Measurements from ENCODE around the gene PITPNB. TPM values are rescaled to one million over a fixed set of nuclear protein-coding genes. Genes with fewer than 3 reads are reported as not detected.
A peak's percentile ranks its signal among the peaks of the same experiment; 100 is the strongest.

PITPNB gene
- total and polyA plus RNA-seq, 2 of the 13 experiments (the other 11 are each of a cell fraction or from before 2014, with no cell fraction given), result 17.0 to 30.1 TPM

DNA sequence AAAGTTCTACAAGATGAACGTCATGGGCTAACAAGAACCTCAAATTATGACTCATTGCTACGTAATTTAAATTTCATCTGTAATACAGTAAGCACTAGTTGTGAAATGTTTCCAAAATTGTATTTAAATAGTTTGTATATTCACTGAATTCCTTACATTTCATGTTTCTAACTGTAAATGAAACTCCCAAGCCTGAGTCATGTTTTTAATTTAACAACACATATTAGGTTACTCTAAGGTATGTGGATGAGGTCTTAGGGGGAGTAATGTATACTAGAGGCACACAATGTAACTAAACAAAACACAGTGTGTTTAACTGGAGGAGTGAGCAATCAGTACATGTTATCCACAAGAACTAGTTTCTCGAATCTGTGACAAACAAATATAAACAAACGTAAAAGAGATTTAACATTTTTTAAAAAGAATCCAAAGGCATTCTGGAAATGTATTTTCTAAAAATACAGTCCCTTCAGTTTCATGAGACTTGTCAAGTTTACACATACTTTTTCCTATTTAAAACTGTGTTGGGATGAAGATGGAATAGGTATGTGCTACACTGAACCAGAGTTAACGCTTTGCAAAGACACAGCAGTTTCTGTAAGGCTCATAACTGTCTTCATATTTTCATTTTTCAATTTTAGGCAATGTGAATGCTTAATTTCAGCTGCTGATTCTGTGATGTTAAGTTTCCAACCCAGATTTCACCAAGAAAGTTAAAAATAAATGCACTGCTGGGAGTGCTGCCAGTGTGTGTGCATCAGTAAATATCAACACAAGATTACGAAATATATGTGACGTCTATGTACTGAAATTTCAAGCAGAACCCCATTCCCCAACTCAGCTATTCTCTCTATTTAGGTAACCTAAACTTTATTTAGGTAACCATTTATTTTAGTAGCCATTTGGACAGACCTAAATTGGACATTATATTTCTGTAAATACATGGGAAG, 52.6 kb downstream of the PITPNB start (continued):
- TF ChIP-seq, protein P1, sequence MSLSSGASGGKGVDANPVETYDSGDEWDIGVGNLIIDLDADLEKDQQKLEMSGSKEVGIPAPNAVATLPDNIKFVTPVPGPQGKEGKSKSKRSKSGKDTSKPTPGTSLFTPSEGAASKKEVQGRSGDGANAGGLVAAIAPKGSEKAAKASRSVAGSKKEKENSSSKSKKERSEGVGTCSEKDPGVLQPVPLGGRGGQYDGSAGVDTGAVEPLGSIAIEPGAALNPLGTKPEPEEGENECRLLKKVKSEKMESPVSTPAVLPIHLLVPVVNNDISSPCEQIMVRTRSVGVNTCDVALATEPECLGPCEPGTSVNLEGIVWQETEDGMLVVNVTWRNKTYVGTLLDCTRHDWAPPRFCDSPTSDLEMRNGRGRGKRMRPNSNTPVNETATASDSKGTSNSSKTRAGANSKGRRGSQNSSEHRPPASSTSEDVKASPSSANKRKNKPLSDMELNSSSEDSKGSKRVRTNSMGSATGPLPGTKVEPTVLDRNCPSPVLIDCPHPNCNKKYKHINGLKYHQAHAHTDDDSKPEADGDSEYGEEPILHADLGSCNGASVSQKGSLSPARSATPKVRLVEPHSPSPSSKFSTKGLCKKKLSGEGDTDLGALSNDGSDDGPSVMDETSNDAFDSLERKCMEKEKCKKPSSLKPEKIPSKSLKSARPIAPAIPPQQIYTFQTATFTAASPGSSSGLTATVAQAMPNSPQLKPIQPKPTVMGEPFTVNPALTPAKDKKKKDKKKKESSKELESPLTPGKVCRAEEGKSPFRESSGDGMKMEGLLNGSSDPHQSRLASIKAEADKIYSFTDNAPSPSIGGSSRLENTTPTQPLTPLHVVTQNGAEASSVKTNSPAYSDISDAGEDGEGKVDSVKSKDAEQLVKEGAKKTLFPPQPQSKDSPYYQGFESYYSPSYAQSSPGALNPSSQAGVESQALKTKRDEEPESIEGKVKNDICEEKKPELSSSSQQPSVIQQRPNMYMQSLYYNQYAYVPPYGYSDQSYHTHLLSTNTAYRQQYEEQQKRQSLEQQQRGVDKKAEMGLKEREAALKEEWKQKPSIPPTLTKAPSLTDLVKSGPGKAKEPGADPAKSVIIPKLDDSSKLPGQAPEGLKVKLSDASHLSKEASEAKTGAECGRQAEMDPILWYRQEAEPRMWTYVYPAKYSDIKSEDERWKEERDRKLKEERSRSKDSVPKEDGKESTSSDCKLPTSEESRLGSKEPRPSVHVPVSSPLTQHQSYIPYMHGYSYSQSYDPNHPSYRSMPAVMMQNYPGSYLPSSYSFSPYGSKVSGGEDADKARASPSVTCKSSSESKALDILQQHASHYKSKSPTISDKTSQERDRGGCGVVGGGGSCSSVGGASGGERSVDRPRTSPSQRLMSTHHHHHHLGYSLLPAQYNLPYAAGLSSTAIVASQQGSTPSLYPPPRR (CRISPR knock-in tag; IDR thresholded peaks at IDR 0.05; ENCODE audit: borderline replicate concordance), result no peak
- no peak for TF ChIP-seq CREB1 (IDR thresholded peaks at IDR 0.05)
- TF ChIP-seq CREB1 (CRISPR knock-in tag; IDR thresholded peaks at IDR 0.05), result peak; percentile 63
- TF ChIP-seq NCOA2 (CRISPR knock-in tag; IDR thresholded peaks at IDR 0.05), result no peak
- TF ChIP-seq, protein P2, sequence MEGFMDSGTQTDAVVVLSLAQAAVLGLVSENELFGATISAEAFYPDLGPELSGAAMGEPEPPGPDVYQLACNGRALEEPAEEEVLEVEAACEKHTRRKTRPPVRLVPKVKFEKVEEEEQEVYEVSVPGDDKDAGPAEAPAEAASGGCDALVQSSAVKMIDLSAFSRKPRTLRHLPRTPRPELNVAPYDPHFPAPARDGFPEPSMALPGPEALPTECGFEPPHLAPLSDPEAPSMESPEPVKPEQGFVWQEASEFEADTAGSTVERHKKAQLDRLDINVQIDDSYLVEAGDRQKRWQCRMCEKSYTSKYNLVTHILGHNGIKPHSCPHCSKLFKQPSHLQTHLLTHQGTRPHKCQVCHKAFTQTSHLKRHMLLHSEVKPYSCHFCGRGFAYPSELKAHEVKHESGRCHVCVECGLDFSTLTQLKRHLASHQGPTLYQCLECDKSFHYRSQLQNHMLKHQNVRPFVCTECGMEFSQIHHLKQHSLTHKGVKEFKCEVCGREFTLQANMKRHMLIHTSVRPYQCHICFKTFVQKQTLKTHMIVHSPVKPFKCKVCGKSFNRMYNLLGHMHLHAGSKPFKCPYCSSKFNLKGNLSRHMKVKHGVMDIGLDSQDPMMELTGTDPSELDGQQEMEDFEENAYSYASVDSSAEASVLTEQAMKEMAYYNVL (CRISPR knock-in tag; IDR thresholded peaks at IDR 0.05; ENCODE audit: borderline replicate concordance), result no peak
- no peak for TF ChIP-seq ZFP41 (CRISPR knock-in tag; IDR thresholded peaks at IDR 0.05; ENCODE audit: borderline replicate concordance)
- TF ChIP-seq, protein P3, sequence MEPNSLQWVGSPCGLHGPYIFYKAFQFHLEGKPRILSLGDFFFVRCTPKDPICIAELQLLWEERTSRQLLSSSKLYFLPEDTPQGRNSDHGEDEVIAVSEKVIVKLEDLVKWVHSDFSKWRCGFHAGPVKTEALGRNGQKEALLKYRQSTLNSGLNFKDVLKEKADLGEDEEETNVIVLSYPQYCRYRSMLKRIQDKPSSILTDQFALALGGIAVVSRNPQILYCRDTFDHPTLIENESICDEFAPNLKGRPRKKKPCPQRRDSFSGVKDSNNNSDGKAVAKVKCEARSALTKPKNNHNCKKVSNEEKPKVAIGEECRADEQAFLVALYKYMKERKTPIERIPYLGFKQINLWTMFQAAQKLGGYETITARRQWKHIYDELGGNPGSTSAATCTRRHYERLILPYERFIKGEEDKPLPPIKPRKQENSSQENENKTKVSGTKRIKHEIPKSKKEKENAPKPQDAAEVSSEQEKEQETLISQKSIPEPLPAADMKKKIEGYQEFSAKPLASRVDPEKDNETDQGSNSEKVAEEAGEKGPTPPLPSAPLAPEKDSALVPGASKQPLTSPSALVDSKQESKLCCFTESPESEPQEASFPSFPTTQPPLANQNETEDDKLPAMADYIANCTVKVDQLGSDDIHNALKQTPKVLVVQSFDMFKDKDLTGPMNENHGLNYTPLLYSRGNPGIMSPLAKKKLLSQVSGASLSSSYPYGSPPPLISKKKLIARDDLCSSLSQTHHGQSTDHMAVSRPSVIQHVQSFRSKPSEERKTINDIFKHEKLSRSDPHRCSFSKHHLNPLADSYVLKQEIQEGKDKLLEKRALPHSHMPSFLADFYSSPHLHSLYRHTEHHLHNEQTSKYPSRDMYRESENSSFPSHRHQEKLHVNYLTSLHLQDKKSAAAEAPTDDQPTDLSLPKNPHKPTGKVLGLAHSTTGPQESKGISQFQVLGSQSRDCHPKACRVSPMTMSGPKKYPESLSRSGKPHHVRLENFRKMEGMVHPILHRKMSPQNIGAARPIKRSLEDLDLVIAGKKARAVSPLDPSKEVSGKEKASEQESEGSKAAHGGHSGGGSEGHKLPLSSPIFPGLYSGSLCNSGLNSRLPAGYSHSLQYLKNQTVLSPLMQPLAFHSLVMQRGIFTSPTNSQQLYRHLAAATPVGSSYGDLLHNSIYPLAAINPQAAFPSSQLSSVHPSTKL (CRISPR knock-in tag; IDR thresholded peaks at IDR 0.05), result peak; percentile 61; the same call in 1 of the 2 replicates
- no peak for TF ChIP-seq ZNF460 (CRISPR knock-in tag; IDR thresholded peaks at IDR 0.05; ENCODE audit: borderline replicate concordance)
- no peak for TF ChIP-seq ZNF768 (CRISPR knock-in tag; IDR thresholded peaks at IDR 0.05)
- no peak for TF ChIP-seq ZNF766 (CRISPR knock-in tag; IDR thresholded peaks at IDR 0.05; ENCODE audit: borderline replicate concordance)
- TF ChIP-seq HHEX (CRISPR knock-in tag; IDR thresholded peaks at IDR 0.05), result no peak
- peak; percentile 87 for TF ChIP-seq CEBPB (IDR thresholded peaks at IDR 0.05; ENCODE audit: borderline replicate concordance, low read depth, low read length)
- no peak for TF ChIP-seq HOXA3 (CRISPR knock-in tag; IDR thresholded peaks at IDR 0.05)
- no peak for TF ChIP-seq FOXA1 (IDR thresholded peaks at IDR 0.05)
- 0 out of 2 replicates have a peak, but pooled peaks have one; percentile 43 for TF ChIP-seq FOXA1 (CRISPR knock-in tag; IDR thresholded peaks at IDR 0.05)
- TF ChIP-seq, protein P4, sequence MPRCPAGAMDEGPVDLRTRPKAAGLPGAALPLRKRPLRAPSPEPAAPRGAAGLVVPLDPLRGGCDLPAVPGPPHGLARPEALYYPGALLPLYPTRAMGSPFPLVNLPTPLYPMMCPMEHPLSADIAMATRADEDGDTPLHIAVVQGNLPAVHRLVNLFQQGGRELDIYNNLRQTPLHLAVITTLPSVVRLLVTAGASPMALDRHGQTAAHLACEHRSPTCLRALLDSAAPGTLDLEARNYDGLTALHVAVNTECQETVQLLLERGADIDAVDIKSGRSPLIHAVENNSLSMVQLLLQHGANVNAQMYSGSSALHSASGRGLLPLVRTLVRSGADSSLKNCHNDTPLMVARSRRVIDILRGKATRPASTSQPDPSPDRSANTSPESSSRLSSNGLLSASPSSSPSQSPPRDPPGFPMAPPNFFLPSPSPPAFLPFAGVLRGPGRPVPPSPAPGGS (CRISPR knock-in tag; IDR thresholded peaks at IDR 0.05), result no peak
- TF ChIP-seq CENPT (CRISPR knock-in tag; IDR thresholded peaks at IDR 0.05; ENCODE audit: low read depth), result no peak
